Body of pancreas (tissue), 4 donors: ENCODE results near the gene KLHDC10. TPM values are rescaled to one million over a fixed set of nuclear protein-coding genes. Genes with fewer than 3 reads are reported as not detected.
"Not testable (repeated sequence)": the region's sequence is repeated elsewhere in the genome, so short reads cannot be mapped to it uniquely, and the experiment has no call there.

Experiments used
- ATAC-seq: fragments of 150-250 bp; one replicate; pipeline ENCODE4 v1.9.1; 2016
- DNase-seq, 4 donors: peaks; one replicate each; pipeline ENCODE4 v3.0.0-alpha.2; 2019
- H3K27ac ChIP-seq, 4 donors: fragments of 200-600 bp; sonication (generic); 1 replicate in 3 of 4; 2 replicates in 1 of 4; pipeline versions ENCODE4 v1.5.1 to v1.6.1; 2016 to 2019; ENCODE audit warnings: mild to moderate bottlenecking in 1 of 4, mixed read lengths in 1 of 4, moderate library complexity in 1 of 4
- H3K27me3 ChIP-seq, 2 donors: fragments of 200-600 bp; sonication (generic); one replicate each; pipeline ENCODE4 v1.6.0; 2016; ENCODE audit warnings: mild to moderate bottlenecking in 1 of 2
- H3K36me3 ChIP-seq, 2 donors: fragments of 200-600 bp; sonication (generic); replicated peaks in 1 of 2; 2 replicates each; pipeline ENCODE4 v1.5.1; 2016; ENCODE audit warnings: low read depth in 2 of 2; ENCODE audit not compliant: insufficient read depth in 1 of 2
- H3K4me1 ChIP-seq: fragments of 200-600 bp; sonication (generic); one replicate; pipeline ENCODE4 v1.6.0; 2016
- H3K4me3 ChIP-seq, 2 donors: fragments of 200-600 bp; sonication (generic); 1 replicate in 1 of 2; 2 replicates in 1 of 2; pipeline ENCODE4 v1.5.1; 2016 to 2019
- H3K9me3 ChIP-seq, 3 donors: fragments of 200-600 bp; sonication (generic); 1 replicate in 2 of 3; 2 replicates in 1 of 3; pipeline ENCODE4 v1.5.1; 2016
- POLR2A ChIP-seq, 3 donors: fragments of 450-650 bp; IDR thresholded peaks; one replicate each; pipeline ENCODE4 v1.6.1; 2016; ENCODE audit warnings: antibody characterized with exemption in 3 of 3, mild to moderate bottlenecking in 2 of 3
- WGBS, 2 donors: methylation state at CpG; one replicate each; pipeline ENCODE4 v1.1.5; 2017; 5-methylcytosine and 5-hydroxymethylcytosine counted together
- intact Hi-C: fragments of 100-400 bp; cut with DNase I; formaldehyde crosslinking; loops from one replicate; pipeline ENCODE4 v1.15.1; 2023
- total RNA-seq, 2 donors: library from RNA; depleted of rRNA; stranded (reverse); fragments of >200 nt; gene quantifications; one replicate each; pipeline ENCODE4 v1.1.0, GENCODE V29; 2016
- TF ChIP-seq, protein P1 (sequence below), 7 experiments: fragments of 450-650 bp in 4 of 7; fragments of 200-600 bp in 3 of 7; sonication (generic) in 3 of 7; IDR thresholded peaks; one replicate each; pipeline ENCODE4 v1.5.1; 2016 to 2019; ENCODE audit warnings: antibody characterized with exemption in 7 of 7

The KLHDC10 gene
- total RNA-seq, 2 donors from 2014 or later: 10.5 to 15.6 TPM

DNA sequence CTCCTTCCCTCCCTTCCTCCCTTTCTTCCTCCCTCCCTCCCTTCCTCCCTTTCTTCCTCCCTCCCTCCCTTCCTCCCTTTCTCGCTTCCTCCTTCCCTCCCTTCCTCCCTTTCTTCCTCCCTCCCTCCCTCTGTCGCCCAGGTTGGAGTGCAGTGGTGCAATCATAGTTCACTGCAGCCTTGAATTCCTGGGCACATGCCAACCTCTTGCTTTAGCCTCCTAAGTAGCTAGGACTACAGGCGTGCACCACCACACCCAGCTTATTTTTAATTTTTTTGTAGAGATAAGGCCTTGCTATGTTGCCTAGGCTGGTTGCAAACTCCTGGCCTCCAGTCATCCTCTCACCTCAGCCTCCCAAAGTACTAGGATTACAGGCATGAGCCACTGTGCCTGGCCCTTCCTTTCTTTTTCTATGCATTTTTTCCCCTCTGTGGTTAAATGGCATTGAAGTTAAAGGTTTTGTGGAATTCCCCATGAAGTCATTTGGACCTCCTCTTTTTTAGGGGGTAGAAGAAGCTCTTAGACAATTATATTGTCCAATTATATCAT, 9.6 kb downstream of the KLHDC10 start:
- no peak overlapping the region for H3K4me3 ChIP-seq
- no peaks in the 10 kb centered on the region for H3K9me3 ChIP-seq
- DNase-seq (no peak), ATAC-seq (no peak)
- TF ChIP-seq POLR2A (IDR thresholded peaks at IDR 0.05): no peak
- TF ChIP-seq, protein P1, sequence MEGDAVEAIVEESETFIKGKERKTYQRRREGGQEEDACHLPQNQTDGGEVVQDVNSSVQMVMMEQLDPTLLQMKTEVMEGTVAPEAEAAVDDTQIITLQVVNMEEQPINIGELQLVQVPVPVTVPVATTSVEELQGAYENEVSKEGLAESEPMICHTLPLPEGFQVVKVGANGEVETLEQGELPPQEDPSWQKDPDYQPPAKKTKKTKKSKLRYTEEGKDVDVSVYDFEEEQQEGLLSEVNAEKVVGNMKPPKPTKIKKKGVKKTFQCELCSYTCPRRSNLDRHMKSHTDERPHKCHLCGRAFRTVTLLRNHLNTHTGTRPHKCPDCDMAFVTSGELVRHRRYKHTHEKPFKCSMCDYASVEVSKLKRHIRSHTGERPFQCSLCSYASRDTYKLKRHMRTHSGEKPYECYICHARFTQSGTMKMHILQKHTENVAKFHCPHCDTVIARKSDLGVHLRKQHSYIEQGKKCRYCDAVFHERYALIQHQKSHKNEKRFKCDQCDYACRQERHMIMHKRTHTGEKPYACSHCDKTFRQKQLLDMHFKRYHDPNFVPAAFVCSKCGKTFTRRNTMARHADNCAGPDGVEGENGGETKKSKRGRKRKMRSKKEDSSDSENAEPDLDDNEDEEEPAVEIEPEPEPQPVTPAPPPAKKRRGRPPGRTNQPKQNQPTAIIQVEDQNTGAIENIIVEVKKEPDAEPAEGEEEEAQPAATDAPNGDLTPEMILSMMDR (IDR thresholded peaks at IDR 0.05): no peak
- no peaks in the 10 kb centered on the region for H3K27me3 ChIP-seq
- intact Hi-C loops: loop anchor here (10.0 kb wide), 1 partner anchor 415 kb away; the partner anchor contains the start of gene MEST
- peaks cover 24% of the 10 kb centered on the region for H3K4me1 ChIP-seq
- WGBS, 2 donors: 80 to 89% methylated on average over 3 of the region's 3 CpGs
- H3K36me3 ChIP-seq: no peaks in the 10 kb centered on the region
- no peak overlapping the region for H3K27ac ChIP-seq

DNA sequence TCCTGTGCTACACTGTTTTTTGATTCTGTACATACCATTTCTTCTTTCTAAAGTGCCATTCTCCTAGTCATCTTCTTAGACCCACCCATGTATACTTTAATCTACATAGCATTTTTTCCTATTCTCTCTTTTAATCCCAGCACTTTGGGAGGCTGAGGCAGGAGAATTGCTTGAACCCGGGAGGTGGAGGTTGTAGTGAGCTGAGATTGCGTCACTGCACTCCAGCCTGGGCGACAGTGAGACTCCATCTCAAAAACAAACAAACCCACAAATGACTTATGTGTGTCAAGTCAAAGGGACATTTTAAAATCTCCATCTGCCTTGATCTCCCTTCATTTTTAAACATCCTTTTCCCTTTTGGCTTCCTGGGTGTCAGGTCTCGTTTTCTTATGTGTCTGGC, 13.2 kb downstream of the KLHDC10 start:
- DNase-seq, H3K4me3 ChIP-seq, H3K27me3 ChIP-seq, ATAC-seq, H3K9me3 ChIP-seq, intact Hi-C loops, H3K36me3 ChIP-seq, H3K27ac ChIP-seq: not testable (repeated sequence)
- WGBS, 2 donors: 89 to 92% methylated on average over 4 of the region's 4 CpGs
- peaks cover 21% of the 10 kb centered on the region for H3K4me1 ChIP-seq

DNA sequence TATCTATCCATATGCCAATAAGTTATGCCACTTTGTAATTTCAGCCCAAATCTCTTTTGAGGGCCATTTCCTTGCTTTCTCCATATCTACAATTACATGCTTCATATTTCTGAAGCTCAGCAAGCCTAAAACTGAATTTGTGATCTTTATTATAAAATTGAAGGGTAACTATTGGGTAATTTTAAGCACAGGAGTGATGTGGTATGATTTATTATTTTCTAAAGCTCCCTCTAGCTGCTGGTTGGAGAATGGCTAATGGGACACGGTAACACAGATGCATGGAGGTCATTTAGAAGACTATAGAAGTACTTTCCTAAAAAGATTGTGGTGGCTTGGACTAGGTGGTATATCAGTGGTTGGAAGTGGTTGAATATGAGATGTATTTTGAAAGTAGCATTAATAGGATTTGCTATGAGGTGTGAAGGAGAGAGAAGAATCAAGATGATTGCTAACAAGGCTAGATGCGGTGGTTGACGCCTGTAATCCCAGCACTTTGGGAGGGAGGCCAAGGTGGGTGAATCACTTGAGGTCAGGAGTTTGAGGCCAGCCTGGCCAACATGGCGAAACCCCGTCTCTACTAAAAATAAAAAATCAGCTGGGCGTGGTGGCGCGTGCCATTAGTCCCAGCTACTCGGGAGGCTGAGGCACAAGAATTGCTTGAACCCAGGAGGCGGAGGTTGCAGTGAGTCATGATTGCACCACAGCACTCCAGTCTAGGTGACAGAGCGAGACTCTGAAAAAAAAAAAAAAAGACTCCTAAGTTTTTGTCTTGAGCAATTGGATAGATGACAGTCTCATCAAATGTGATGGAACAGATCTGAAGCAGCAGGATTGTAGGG, 13.9 kb downstream of the KLHDC10 start:
- Histone ChIP-seq H3K4me3 (no peak overlapping the region), H3K27ac (no peak overlapping the region), H3K27me3 (no peaks in the 10 kb centered on the region), H3K4me1 (peaks cover 21% of the 10 kb centered on the region), H3K9me3 (no peaks in the 10 kb centered on the region), H3K36me3 (no peaks in the 10 kb centered on the region)
- ATAC-seq: peak; percentile 45
- no peak for DNase-seq
- intact Hi-C loops: no loop called here
- 82 to 88% methylated on average over 11 of the region's 11 CpGs for WGBS, 2 donors
- TF ChIP-seq, protein P1 (IDR thresholded peaks at IDR 0.05): peak; percentile 28 to 45 (median 41)
- TF ChIP-seq POLR2A (IDR thresholded peaks at IDR 0.05): no peak

DNA sequence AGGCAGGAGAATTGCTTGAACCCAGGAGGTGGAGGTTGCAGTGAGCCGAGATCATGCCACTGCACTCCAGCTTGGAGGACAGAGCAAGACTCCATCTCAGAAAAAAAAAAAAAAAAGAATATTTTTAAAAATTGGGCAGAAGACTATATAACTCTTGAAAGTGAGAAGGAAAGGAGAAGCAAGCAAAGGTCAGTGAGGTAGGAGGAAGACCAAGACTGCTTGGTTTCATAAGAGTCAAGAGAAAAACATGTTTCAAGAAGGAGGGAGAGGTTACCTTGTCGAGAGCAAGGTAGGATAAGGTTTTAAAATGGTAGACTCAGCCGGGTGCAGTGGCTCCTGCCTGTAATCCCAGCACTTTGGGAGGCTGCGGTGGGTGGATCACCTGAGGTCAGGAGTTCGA, 14.9 kb downstream of the KLHDC10 start:
- intact Hi-C loops: not testable (repeated sequence)
- 92 to 93% methylated on average over 5 of the region's 5 CpGs for WGBS, 2 donors

DNA sequence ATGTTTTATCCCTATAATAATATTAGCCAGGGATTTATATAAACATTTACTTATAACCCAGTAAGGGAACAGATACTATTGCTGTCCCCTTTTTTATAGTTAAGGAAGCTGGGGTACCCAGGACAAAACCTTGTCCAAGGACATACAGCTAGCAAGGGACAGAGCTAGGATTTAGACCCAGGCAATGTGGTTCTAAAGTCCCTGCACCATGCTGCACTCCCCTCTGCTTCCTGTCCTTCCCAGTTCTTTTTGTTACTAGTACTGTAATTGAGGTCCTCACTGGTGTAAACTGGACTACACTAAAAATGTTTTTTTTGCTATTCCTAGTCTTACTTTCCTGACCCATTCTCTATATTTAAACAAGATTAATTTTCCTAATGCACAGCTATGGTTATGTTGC, 16.6 kb downstream of the KLHDC10 start:
- ATAC-seq: no peak
- Histone ChIP-seq H3K9me3 (no peaks in the 10 kb centered on the region), H3K27me3 (no peaks in the 10 kb centered on the region), H3K4me3 (no peak overlapping the region), H3K4me1 (peaks cover 18% of the 10 kb centered on the region), H3K27ac (no peak overlapping the region), H3K36me3 (no peaks in the 10 kb centered on the region)
- intact Hi-C loops: no loop called here
- TF ChIP-seq POLR2A (IDR thresholded peaks at IDR 0.05): no peak
- TF ChIP-seq, protein P1 (IDR thresholded peaks at IDR 0.05): no peak
- no peak for DNase-seq

More for the DNA sequence above, 14.9 kb downstream of the KLHDC10 start:
- peaks cover 21% of the 10 kb centered on the region for H3K4me1 ChIP-seq
- H3K9me3 ChIP-seq, ATAC-seq, DNase-seq, H3K27ac ChIP-seq, H3K4me3 ChIP-seq, H3K36me3 ChIP-seq, H3K27me3 ChIP-seq: not testable (repeated sequence)
